RWPE1 (cell line): ENCODE results near the gene RAD51D.
"Not testable (repeated sequence)": the region's sequence is repeated elsewhere in the genome, so short reads cannot be mapped to it uniquely, and the experiment has no call there.

Source experiments
- CTCF ChIA-PET: fragments of 350-600 bp; sonication (Branson Sonifier 250); formaldehyde crosslinking; extraction: SDS; loops from one replicate; lab custom pipeline; 2021; lab: Yijun Ruan, JAX
- POLR2A ChIA-PET: fragments of 400-600 bp; formaldehyde crosslinking; extraction: SDS; loops from one replicate; lab custom pipeline; 2020; ENCODE audit warnings: antibody characterized with exemption; ENCODE audit not compliant: low non-redundant PET; lab: Yijun Ruan, JAX
- DNase-seq: peaks from one replicate; pipeline ENCODE4 v3.0.0; 2012; ENCODE audit warnings: low spot score
- H3K27ac ChIP-seq: fragments of 450-650 bp; 2 replicates; pipeline ENCODE4 v1.5.1; 2017
- TF ChIP-seq, protein P1 (sequence below): fragments of 450-650 bp; conservative IDR thresholded peaks from 2 replicates; pipeline ENCODE4 v1.5.1; 2017; ENCODE audit warnings: low read depth, mild to moderate bottlenecking

Gene RAD51D

DNA sequence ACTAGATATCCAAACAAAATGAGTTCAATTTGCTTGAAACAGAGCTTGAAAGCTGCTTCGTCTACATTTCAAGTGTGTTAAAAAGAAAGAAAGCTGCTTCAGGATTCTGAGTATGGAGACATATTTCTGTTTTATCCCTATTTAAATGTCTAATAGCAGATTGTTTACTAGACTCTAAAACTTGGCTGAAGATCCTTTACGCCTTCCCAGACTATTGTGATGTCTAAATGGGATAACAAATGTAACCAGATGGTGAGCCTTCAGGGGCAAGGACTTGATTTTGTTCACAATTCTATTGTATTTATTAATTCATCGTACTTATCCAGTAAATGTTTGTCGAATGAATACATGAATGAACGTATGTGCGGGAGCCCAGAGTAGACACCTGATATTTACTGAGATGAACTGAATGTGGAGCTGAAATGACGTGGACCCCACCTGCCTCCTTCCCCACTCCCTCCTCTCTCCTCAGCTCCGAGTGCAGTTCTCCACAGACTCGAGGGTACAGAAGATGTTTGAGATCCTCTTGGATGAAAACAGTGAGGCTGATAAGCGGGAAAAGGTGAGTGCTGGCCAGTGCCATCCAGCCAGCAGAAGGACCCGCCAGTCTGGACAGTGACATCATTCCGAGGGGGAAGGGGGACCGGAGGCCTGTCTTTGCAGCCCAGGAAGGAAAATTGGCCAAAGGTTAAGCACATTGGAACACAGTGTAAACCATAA lies 32.9 kb upstream of the RAD51D start:
- DNase-seq = no peak
- ChIA-PET CTCF (interaction anchor here (0.7 kb wide), 1 partner anchor 9 kb away, joined by 3 read pairs; no protein-coding TSS in a partner anchor), POLR2A (no interaction called here)
- TF ChIP-seq, protein P1, sequence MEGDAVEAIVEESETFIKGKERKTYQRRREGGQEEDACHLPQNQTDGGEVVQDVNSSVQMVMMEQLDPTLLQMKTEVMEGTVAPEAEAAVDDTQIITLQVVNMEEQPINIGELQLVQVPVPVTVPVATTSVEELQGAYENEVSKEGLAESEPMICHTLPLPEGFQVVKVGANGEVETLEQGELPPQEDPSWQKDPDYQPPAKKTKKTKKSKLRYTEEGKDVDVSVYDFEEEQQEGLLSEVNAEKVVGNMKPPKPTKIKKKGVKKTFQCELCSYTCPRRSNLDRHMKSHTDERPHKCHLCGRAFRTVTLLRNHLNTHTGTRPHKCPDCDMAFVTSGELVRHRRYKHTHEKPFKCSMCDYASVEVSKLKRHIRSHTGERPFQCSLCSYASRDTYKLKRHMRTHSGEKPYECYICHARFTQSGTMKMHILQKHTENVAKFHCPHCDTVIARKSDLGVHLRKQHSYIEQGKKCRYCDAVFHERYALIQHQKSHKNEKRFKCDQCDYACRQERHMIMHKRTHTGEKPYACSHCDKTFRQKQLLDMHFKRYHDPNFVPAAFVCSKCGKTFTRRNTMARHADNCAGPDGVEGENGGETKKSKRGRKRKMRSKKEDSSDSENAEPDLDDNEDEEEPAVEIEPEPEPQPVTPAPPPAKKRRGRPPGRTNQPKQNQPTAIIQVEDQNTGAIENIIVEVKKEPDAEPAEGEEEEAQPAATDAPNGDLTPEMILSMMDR = no peak
- no peak overlapping the region for H3K27ac ChIP-seq

DNA sequence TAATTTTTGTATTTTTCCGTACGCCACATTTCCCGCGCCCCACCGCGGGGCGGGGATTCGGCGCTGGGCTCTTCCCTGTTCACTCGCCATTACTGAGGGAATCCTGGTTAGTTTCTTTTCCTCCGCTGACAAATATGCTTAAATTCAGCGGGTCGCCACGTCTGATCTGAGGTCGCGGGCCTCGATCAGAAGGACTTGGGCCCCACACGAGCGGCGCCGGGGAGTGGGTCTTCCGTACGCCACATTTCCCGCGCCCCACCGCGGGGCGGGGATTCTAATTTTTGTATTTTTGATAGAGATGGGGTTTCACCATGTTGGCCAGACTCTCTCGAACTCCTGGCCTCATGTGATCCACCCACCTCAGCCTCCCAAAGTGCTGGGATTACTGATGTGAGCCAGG lies 31.4 kb upstream of the RAD51D start:
- POLR2A ChIA-PET, H3K27ac ChIP-seq, DNase-seq: not testable (repeated sequence)
- CTCF ChIA-PET = interaction anchor here (0.6 kb wide), 1 partner anchor 261 kb away, joined by 3 read pairs; no protein-coding TSS in a partner anchor

DNA sequence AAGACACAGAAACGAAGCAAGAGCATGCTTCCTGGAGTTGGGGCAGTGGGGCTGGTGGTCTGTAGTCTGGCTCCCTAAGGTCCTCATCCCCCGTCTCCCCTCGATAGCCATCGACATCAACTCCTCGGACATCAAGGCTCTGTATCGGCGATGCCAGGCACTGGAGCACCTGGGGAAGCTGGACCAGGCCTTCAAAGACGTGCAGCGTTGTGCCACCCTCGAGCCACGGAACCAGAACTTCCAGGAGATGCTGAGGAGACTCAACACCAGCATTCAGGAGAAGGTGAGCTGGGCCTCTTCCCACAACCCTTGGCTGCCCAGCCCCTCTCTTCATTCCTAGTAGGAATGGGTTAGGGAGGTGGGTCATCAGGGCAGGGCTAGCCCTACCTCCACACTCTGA lies 30.3 kb upstream of the RAD51D start:
- TF ChIP-seq, protein P1 = no peak
- ChIA-PET POLR2A (no interaction called here), CTCF (interaction anchor here (0.6 to 0.9 kb wide), 2 partner anchors 32 to 77 kb away, joined by 3 read pairs; no protein-coding TSS in a partner anchor)
- no peak for DNase-seq
- no peak overlapping the region for H3K27ac ChIP-seq

DNA sequence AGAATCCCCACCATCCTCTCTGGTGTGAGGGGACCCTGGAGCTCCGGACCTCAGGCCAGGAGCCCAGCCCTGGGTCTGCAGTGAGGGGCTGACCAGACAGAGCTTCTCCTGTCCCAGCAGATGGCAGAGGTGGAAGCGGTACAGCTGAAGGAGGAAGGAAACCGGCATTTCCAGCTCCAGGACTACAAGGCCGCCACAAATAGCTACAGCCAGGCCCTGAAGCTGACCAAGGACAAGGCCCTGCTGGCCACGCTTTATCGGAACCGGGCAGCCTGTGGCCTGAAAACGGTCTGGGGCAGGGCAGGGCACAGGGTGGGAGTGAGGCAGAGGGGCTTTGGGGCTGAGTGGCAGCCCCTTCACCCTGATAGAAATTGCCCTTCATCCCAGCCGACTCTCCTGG lies 28.5 kb upstream of the RAD51D start:
- ChIA-PET POLR2A (no interaction called here), CTCF (interaction anchor here (0.6 to 0.8 kb wide), 3 partner anchors 385 to 665 kb away, joined by 3 to 4 read pairs (median 3); no protein-coding TSS in a partner anchor)
- TF ChIP-seq, protein P1 = no peak
- DNase-seq = no peak
- H3K27ac ChIP-seq = no peak overlapping the region

DNA sequence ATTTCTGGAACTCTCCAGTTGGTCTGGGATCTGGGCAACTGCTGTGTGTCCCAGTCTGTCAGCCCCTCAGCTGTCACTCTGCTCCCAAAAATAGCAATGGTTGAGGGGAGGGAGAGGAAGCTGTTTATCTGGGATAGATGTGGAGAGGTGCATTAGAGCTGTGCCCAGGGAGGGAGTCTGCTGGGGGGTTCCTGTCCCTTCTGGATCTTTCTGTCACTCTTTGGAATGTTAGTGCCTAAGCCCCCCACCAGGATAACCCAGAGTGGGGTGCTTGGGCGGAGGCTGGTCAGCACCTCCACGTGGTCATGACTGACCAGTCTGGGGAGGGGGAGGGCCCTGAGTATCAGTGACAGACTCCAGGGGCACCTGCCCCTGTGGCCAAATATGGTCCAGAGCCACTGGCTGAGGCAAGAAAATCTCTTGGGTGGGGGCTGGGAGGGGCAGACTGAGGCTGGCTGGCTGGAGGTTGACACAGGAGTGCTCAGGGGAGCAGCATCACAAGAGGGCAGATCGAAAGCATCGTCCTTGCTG lies 27.8 kb upstream of the RAD51D start, which contains the start of gene UNC45B:
UNC45B (plus strand) TSS at position 443 of the 531 bp plus-strand sequence. CDS start 447 bp downstream, outside the sequence.
- H3K27ac ChIP-seq = no peak within 1 kb of the TSS
- TF ChIP-seq, protein P1 = no peak
- POLR2A ChIA-PET = no interaction called here
- CTCF ChIA-PET = interaction anchor here (0.7 to 0.8 kb wide), 2 partner anchors 386 to 666 kb away, joined by 3 to 4 read pairs; no protein-coding TSS in a partner anchor
- no peak for DNase-seq

DNA sequence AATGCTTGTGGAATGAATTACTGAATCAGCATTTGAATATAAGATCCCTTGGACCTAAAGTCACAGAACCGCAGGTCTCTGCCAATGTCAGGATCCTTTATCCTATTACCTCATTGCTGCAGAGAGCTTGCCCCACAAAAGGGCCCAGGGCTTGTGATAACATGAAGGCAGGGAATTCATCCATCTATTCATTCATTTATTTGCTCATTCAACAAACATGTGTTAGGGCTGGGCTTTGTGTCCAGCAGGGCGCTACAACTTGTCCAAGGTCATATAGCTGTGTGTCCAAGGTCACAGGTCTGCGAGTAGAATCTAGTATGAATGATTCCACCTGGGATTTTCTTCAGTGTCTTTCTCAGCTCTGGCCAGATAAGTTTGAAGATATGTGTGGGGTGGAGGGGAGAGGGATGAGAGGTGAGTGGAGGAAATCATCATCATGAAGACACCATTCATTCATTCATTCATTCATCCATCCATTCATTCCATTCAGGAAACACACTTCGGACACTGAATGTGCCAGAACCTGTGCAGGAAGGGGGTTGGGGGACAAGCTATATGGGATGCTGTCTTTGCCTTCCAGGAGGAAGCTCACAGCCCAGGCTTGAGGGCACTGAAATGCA lies 26.7 kb upstream of the RAD51D start:
- DNase-seq = no peak
- CTCF ChIA-PET = no interaction called here
- TF ChIP-seq, protein P1 = no peak
- no peak overlapping the region for H3K27ac ChIP-seq
- POLR2A ChIA-PET = no interaction called here

DNA sequence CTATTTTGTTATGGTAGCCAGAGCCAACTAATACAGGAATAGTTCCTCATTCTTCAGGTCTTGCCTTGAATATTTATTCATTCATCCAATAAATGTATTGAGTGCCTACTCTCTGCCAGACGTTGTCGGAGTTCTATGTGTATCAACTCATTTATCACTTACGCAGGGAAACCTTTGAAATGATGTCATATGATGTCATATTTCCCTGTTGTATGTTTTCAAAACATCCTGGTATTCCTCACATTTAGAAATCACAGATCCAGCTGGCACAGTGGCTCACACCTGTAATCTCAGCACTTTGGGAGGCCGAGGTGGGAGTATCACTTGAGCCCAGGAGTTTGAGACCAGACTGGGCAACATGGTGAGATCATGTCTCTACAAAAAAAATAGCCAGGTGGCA lies 25.2 kb upstream of the RAD51D start:
- TF ChIP-seq, protein P1 = no peak

More for the DNA sequence above, 25.2 kb upstream of the RAD51D start:
- H3K27ac ChIP-seq = no peak overlapping the region
- DNase-seq = no peak
- CTCF ChIA-PET = no interaction called here
- POLR2A ChIA-PET = no interaction called here
